Spleen (tissue), 11 donors: Measurements from ENCODE around the gene C20orf141. TPM values are rescaled to one million over a fixed set of nuclear protein-coding genes. Genes with fewer than 3 reads are reported as not detected.

Experiments
- DNase-seq: peaks from one replicate; pipeline ENCODE4 v3.0.0-alpha.2; 2020
- H3K27ac ChIP-seq, 8 donors: fragments of 200-600 bp; sonication (generic) in 7 of 8; 1 replicate in 4 of 8; 2 replicates in 4 of 8; pipeline versions ENCODE4 v1.5.0 to v1.8.0; 2016 to 2021; ENCODE audit warnings: inconsistent platforms in 4 of 8, mild to moderate bottlenecking in 4 of 8, moderate library complexity in 1 of 8
- H3K27me3 ChIP-seq, 7 donors: fragments of 200-600 bp; sonication (generic) in 6 of 7; replicated peaks in 1 of 7; 1 replicate in 4 of 7; 2 replicates in 3 of 7; pipeline versions ENCODE4 v1.5.0 to v1.8.0; 2016 to 2021; ENCODE audit warnings: inconsistent platforms in 3 of 7, mild to moderate bottlenecking in 1 of 7
- H3K36me3 ChIP-seq, 6 donors: fragments of 200-600 bp; sonication (generic) in 5 of 6; 1 replicate in 4 of 6; 2 replicates in 2 of 6; pipeline versions ENCODE4 v1.5.0 to v1.8.0; 2016 to 2021; ENCODE audit warnings: inconsistent platforms in 2 of 6
- H3K4me1 ChIP-seq, 6 donors: fragments of 200-600 bp; sonication (generic) in 5 of 6; 1 replicate in 3 of 6; 2 replicates in 3 of 6; pipeline versions ENCODE4 v1.5.0 to v1.8.0; 2016 to 2021; ENCODE audit warnings: inconsistent platforms in 3 of 6
- H3K4me3 ChIP-seq, 8 donors: fragments of 200-600 bp; sonication (generic) in 7 of 8; 1 replicate in 4 of 8; 2 replicates in 4 of 8; pipeline versions ENCODE4 v1.5.0 to v1.8.0; 2016 to 2021; ENCODE audit warnings: inconsistent platforms in 4 of 8, mild to moderate bottlenecking in 4 of 8, moderate library complexity in 2 of 8
- H3K9me3 ChIP-seq, 8 donors: fragments of 200-600 bp; sonication (generic) in 7 of 8; 1 replicate in 4 of 8; 2 replicates in 4 of 8; pipeline versions ENCODE4 v1.5.0 to v1.8.0; 2016 to 2021; ENCODE audit warnings: inconsistent platforms in 4 of 8
- CTCF ChIP-seq, 11 experiments: fragments of 200-600 bp in 7 of 11; fragments of 450-650 bp in 4 of 11; sonication (generic) in 4 of 11; IDR thresholded peaks in 8 of 11; conservative IDR thresholded peaks in 3 of 11; 1 replicate in 7 of 11; 2 replicates in 4 of 11; pipeline versions ENCODE4 v1.4.0 to v1.8.0; 2016 to 2021; ENCODE audit warnings: antibody characterized with exemption in 11 of 11, inconsistent platforms in 4 of 11, mild to moderate bottlenecking in 1 of 11
- POLR2A ChIP-seq, 3 donors: fragments of 450-650 bp; IDR thresholded peaks; one replicate each; pipeline ENCODE4 v1.5.1; 2017; ENCODE audit warnings: antibody characterized with exemption in 3 of 3, mild to moderate bottlenecking in 1 of 3
- POLR2AphosphoS5 ChIP-seq, 3 donors: sonication (generic); formaldehyde crosslinking; IDR thresholded peaks; one replicate each; pipeline ENCODE4 v1.5.1; 2017; ENCODE audit warnings: antibody characterized with exemption in 3 of 3
- WGBS, 5 donors: extraction: QIAGEN DNeasy Blood & Tissue Kit in 3 of 5; methylation state at CpG; one replicate each; pipeline versions ENCODE4 v1.1.5 to v1.1.7; 2013 to 2018; 5-methylcytosine and 5-hydroxymethylcytosine counted together
- intact Hi-C: fragments of 100-400 bp; cut with DNase I; formaldehyde crosslinking; loops from one replicate; pipeline ENCODE4 v1.15.0; 2023; ENCODE audit warnings: low total_unique reads
- polyA plus RNA-seq, 3 donors: library from polyadenylated mRNA; stranded (reverse); fragments of 200-250 nt; gene quantifications; one replicate each; pipeline ENCODE4 v1.2.1, GENCODE V29; 2013
- total RNA-seq, 7 donors: library from RNA; depleted of rRNA in 3 of 7; stranded (reverse); fragments of >200 nt in 3 of 7; fragmentation: NEBNext Ultra II Directional in 4 of 7; extraction: Animal tissue kit (Norgen Biotek cat#: 25700) in 4 of 7; gene quantifications; one replicate each; pipeline versions ENCODE4 v1.1.0 to v1.2.1, GENCODE V29; 2016 to 2021
- donor health status: healthy with polysubstance abuse.
- donor health status: DM: no; HTN: no; CAD: no; lungs with moderate emphysema.
- donor health status: DM: no; HTN: no; CAD: no.
- donor health status: Bipolar disorder and iron deficiency.
- donor health status: healthy.
- donor health status: DM: no; HTN: no; CAD: no.
- donor health status: DM: yes; HTN: yes; CAD: no.

The C20orf141 gene
- total and polyA plus RNA-seq, 10 donors = not detected

GRCh38 chr20:2799688-2800520 is 14.9 kb upstream of the C20orf141 start:
- WGBS, 5 donors = 1 to 4% (median 2%) methylated on average over 19 to 61 of the region's 61 CpGs
- no peak for DNase-seq
- no peaks in the 10 kb centered on the region for H3K9me3 ChIP-seq
- intact Hi-C loops = no loop called here
- TF ChIP-seq POLR2AphosphoS5 (IDR thresholded peaks at IDR 0.05) (no peak), POLR2A (IDR thresholded peaks at IDR 0.05) (no peak), CTCF (IDR thresholded peaks at IDR 0.05 in 8 of 11, conservative IDR thresholded peaks at IDR 0.05 in 3 of 11) (no peak)
- peak overlapping the region in 7 of 8 donors; percentile 25 to 65 (median 34) for H3K4me3 ChIP-seq
- peaks cover 3 to 31% (median 26%) of the 10 kb centered on the region in 6 donors for H3K4me1 ChIP-seq
- peaks cover 0 to 100% (median 42%) of the 10 kb centered on the region in 7 donors for H3K27me3 ChIP-seq
- H3K36me3 ChIP-seq = no peaks in the 10 kb centered on the region
- no peak overlapping the region for H3K27ac ChIP-seq

GRCh38 chr20:2800521-2801285 is 14.1 kb upstream of the C20orf141 start, which contains the start of gene CPXM1:
Gene CPXM1, minus strand, starts transcription at chr20:2800627. Its CDS starts 55 bp downstream, at chr20:2800572.
- TF ChIP-seq POLR2A (IDR thresholded peaks at IDR 0.05) = no peak
- TF ChIP-seq CTCF (IDR thresholded peaks at IDR 0.05 in 8 of 11, conservative IDR thresholded peaks at IDR 0.05 in 3 of 11) = no peak
- no peak for TF ChIP-seq POLR2AphosphoS5 (IDR thresholded peaks at IDR 0.05)
- Histone ChIP-seq H3K27me3 (peaks cover 0 to 100% (median 50%) of the 10 kb centered on the region in 7 donors), H3K9me3 (no peaks in the 10 kb centered on the region), H3K27ac (no peak within 1 kb of the TSS), H3K4me3 (peak within 1 kb of the TSS in 7 of 8 donors; percentile 25 to 65 (median 34)), H3K4me1 (peaks cover 3 to 33% (median 26%) of the 10 kb centered on the region in 6 donors), H3K36me3 (no peaks in the 10 kb centered on the region)
- intact Hi-C loops = no loop called here
- 0 to 7% (median 1%) methylated on average over 21 to 52 of the region's 52 CpGs for WGBS, 5 donors
- no peak for DNase-seq

GRCh38 chr20:2801286-2801728 is 13.5 kb upstream of the C20orf141 start:
- Histone ChIP-seq H3K27ac (no peak overlapping the region), H3K9me3 (no peaks in the 10 kb centered on the region), H3K36me3 (no peaks in the 10 kb centered on the region), H3K4me3 (peak overlapping the region in 3 of 8 donors; percentile 42 to 65 (median 43)), H3K4me1 (peaks cover 3 to 33% (median 26%) of the 10 kb centered on the region in 6 donors), H3K27me3 (peaks cover 0 to 100% (median 51%) of the 10 kb centered on the region in 7 donors)
- DNase-seq = no peak
- intact Hi-C loops = no loop called here
- TF ChIP-seq POLR2A (IDR thresholded peaks at IDR 0.05) (no peak), CTCF (IDR thresholded peaks at IDR 0.05 in 8 of 11, conservative IDR thresholded peaks at IDR 0.05 in 3 of 11) (no peak), POLR2AphosphoS5 (IDR thresholded peaks at IDR 0.05) (no peak)
- WGBS, 5 donors = 4 to 10% (median 4%) methylated on average over 13 of the region's 13 CpGs
